ENCODE data around the gene CASTOR1. TPM values are rescaled to one million over a fixed set of nuclear protein-coding genes. Genes with fewer than 3 reads are reported as not detected.

Gene CASTOR1
- total RNA-seq, 1 donor, result 5.8 TPM

- Histone ChIP-seq H3K4me1 (ENCODE audit: insufficient read depth, low read length) (peaks cover 35% of the 10 kb centered on the region), H3K36me3 (ENCODE audit: insufficient read depth, low read length) (peaks cover 30% of the 10 kb centered on the region), H3K27ac (ENCODE audit: low read depth, low read length) (no peak overlapping the region), H3K79me2 (ENCODE audit: insufficient read depth, low read length) (peaks cover 100% of the 10 kb centered on the region), H4K20me1 (ENCODE audit: insufficient read depth, low read length) (peaks cover 76% of the 10 kb centered on the region), H2AFZ (ENCODE audit: low read length) (no peak overlapping the region), H3K27me3 (ENCODE audit: insufficient read depth, low read length) (no peaks in the 10 kb centered on the region), H3K4me3 (ENCODE audit: insufficient read depth, low read length) (no peak overlapping the region), H3K9me3 (ENCODE audit: low read depth, low read length) (no peaks in the 10 kb centered on the region), H3K4me2 (ENCODE audit: insufficient read depth, low read length) (no peak overlapping the region)
- TF ChIP-seq CTCF (IDR thresholded peaks at IDR 0.05; ENCODE audit: extremely low read depth, low read depth, low read length), result no peak
- no peak for DNase-seq (ENCODE audit: insufficient read length, low spot score, missing footprints)
Observed at GRCh38 chr22:30318799-30319419, 29.6 kb upstream of the CASTOR1 start.

- peaks cover 40% of the 10 kb centered on the region for H3K4me1 ChIP-seq (ENCODE audit: insufficient read depth, low read length)
Observed at GRCh38 chr22:30317778-30318177, 28.5 kb upstream of the CASTOR1 start.

GRCh38 chr22:30315962-30316576 is 26.8 kb upstream of the CASTOR1 start:
- TF ChIP-seq CTCF (IDR thresholded peaks at IDR 0.05; ENCODE audit: extremely low read depth, low read depth, low read length), result no peak
- H3K27me3 ChIP-seq (ENCODE audit: insufficient read depth, low read length), result no peaks in the 10 kb centered on the region
- H3K4me1 ChIP-seq (ENCODE audit: insufficient read depth, low read length), result peaks cover 52% of the 10 kb centered on the region
- H3K27ac ChIP-seq (ENCODE audit: low read depth, low read length), result no peak overlapping the region
- no peak for DNase-seq (ENCODE audit: insufficient read length, low spot score, missing footprints)
- H3K4me2 ChIP-seq (ENCODE audit: insufficient read depth, low read length), result no peak overlapping the region
- H3K4me3 ChIP-seq (ENCODE audit: insufficient read depth, low read length), result no peak overlapping the region
- H3K9me3 ChIP-seq (ENCODE audit: low read depth, low read length), result no peaks in the 10 kb centered on the region
- peaks cover 87% of the 10 kb centered on the region for H3K79me2 ChIP-seq (ENCODE audit: insufficient read depth, low read length)
- no peak overlapping the region for H2AFZ ChIP-seq (ENCODE audit: low read length)
- H3K36me3 ChIP-seq (ENCODE audit: insufficient read depth, low read length), result peaks cover 20% of the 10 kb centered on the region
- H4K20me1 ChIP-seq (ENCODE audit: insufficient read depth, low read length), result peaks cover 81% of the 10 kb centered on the region

More at GRCh38 chr22:30317778-30318177, 28.5 kb upstream of the CASTOR1 start:
- Histone ChIP-seq H3K9me3 (ENCODE audit: low read depth, low read length) (no peaks in the 10 kb centered on the region), H3K27me3 (ENCODE audit: insufficient read depth, low read length) (no peaks in the 10 kb centered on the region), H3K4me2 (ENCODE audit: insufficient read depth, low read length) (no peak overlapping the region), H3K36me3 (ENCODE audit: insufficient read depth, low read length) (peaks cover 25% of the 10 kb centered on the region), H3K27ac (ENCODE audit: low read depth, low read length) (peak overlapping the region; percentile 17), H2AFZ (ENCODE audit: low read length) (no peak overlapping the region), H3K4me3 (ENCODE audit: insufficient read depth, low read length) (no peak overlapping the region), H4K20me1 (ENCODE audit: insufficient read depth, low read length) (peaks cover 74% of the 10 kb centered on the region), H3K79me2 (ENCODE audit: insufficient read depth, low read length) (peaks cover 98% of the 10 kb centered on the region)
- no peak for TF ChIP-seq CTCF (IDR thresholded peaks at IDR 0.05; ENCODE audit: extremely low read depth, low read depth, low read length)
- DNase-seq (ENCODE audit: insufficient read length, low spot score, missing footprints), result peak; percentile 21

GRCh38 chr22:30314915-30315314 is 25.6 kb upstream of the CASTOR1 start:
- no peaks in the 10 kb centered on the region for H3K9me3 ChIP-seq (ENCODE audit: low read depth, low read length)
- DNase-seq (ENCODE audit: insufficient read length, low spot score, missing footprints), result peak; percentile 23
- H3K79me2 ChIP-seq (ENCODE audit: insufficient read depth, low read length), result peaks cover 87% of the 10 kb centered on the region
- H3K36me3 ChIP-seq (ENCODE audit: insufficient read depth, low read length), result peaks cover 10% of the 10 kb centered on the region
- H3K27ac ChIP-seq (ENCODE audit: low read depth, low read length), result no peak overlapping the region
- peaks cover 81% of the 10 kb centered on the region for H4K20me1 ChIP-seq (ENCODE audit: insufficient read depth, low read length)
- H3K4me1 ChIP-seq (ENCODE audit: insufficient read depth, low read length), result peaks cover 63% of the 10 kb centered on the region
- H3K4me2 ChIP-seq (ENCODE audit: insufficient read depth, low read length), result no peak overlapping the region
- no peak overlapping the region for H3K4me3 ChIP-seq (ENCODE audit: insufficient read depth, low read length)
- no peak overlapping the region for H2AFZ ChIP-seq (ENCODE audit: low read length)
- TF ChIP-seq CTCF (IDR thresholded peaks at IDR 0.05; ENCODE audit: extremely low read depth, low read depth, low read length), result no peak
- H3K27me3 ChIP-seq (ENCODE audit: insufficient read depth, low read length), result no peaks in the 10 kb centered on the region
